Colonic mucosa (tissue), 4 donors: ENCODE results near the gene ZDHHC14. TPM values are rescaled to one million over a fixed set of nuclear protein-coding genes. Genes with fewer than 3 reads are reported as not detected.

Experiments
- DNase-seq: peaks from one replicate; pipeline ENCODE4 v3.0.0-alpha.2; 2020
- H3K27ac ChIP-seq: fragments of 200-600 bp; one replicate; pipeline ENCODE4 v1.8.0; 2021
- H3K27me3 ChIP-seq: fragments of 200-600 bp; one replicate; pipeline ENCODE4 v1.8.0; 2021
- H3K36me3 ChIP-seq: fragments of 200-600 bp; one replicate; pipeline ENCODE4 v1.8.0; 2021
- H3K4me1 ChIP-seq: fragments of 200-600 bp; one replicate; pipeline ENCODE4 v1.8.0; 2021; ENCODE audit warnings: mild to moderate bottlenecking
- H3K4me3 ChIP-seq: fragments of 200-600 bp; one replicate; pipeline ENCODE4 v1.8.0; 2021
- H3K9ac ChIP-seq, 2 donors: one replicate each; pipeline ENCODE4 v1.7.0; 2013; ENCODE audit warnings: control low read depth in 2 of 2, low read depth in 2 of 2, low read length in 2 of 2
- H3K9me3 ChIP-seq: fragments of 200-600 bp; one replicate; pipeline ENCODE4 v1.8.0; 2021
- CTCF ChIP-seq: fragments of 200-600 bp; IDR thresholded peaks from one replicate; pipeline ENCODE4 v1.8.0; 2022; ENCODE audit warnings: antibody characterized with exemption, mild to moderate bottlenecking
- intact Hi-C: fragments of 100-400 bp; cut with DNase I; formaldehyde crosslinking; loops from one replicate; pipeline ENCODE4 v1.14.1; 2022
- total RNA-seq, 2 donors: library from RNA; stranded (reverse); fragmentation: NEBNext Ultra II Directional in 1 of 2; extraction: Animal tissue kit (Norgen Biotek cat#: 25700) in 1 of 2; gene quantifications; one replicate each; pipeline ENCODE4 v1.2.1, GENCODE V29; 2021
- donor health status: healthy.
- donor health status: DM: no; HTN: no; CAD: no.
- donor health status: DM: no; HTN: no; CAD: no.

ZDHHC14 gene
- total RNA-seq, 2 donors from 2014 or later = 8.4 to 11.4 TPM

- Histone ChIP-seq H3K27me3 (no peaks in the 10 kb centered on the region), H3K9ac (no peak overlapping the region), H3K9me3 (no peaks in the 10 kb centered on the region), H3K36me3 (no peaks in the 10 kb centered on the region), H3K27ac (no peak overlapping the region), H3K4me3 (no peak overlapping the region), H3K4me1 (peaks cover 9% of the 10 kb centered on the region)
- no peak for DNase-seq
- no peak for TF ChIP-seq CTCF
- intact Hi-C loops = no loop called here
Measured at GRCh38 chr6:157610451-157610999, 229.5 kb downstream of the ZDHHC14 start.

GRCh38 chr6:157611406-157611805 lies 230.4 kb downstream of the ZDHHC14 start:
- no peak for TF ChIP-seq CTCF
- Histone ChIP-seq H3K9me3 (no peaks in the 10 kb centered on the region), H3K9ac (no peak overlapping the region), H3K4me1 (peaks cover 9% of the 10 kb centered on the region), H3K4me3 (no peak overlapping the region), H3K27me3 (no peaks in the 10 kb centered on the region), H3K27ac (no peak overlapping the region), H3K36me3 (no peaks in the 10 kb centered on the region)
- intact Hi-C loops = no loop called here
- no peak for DNase-seq

GRCh38 chr6:157613011-157613522 lies 232.1 kb downstream of the ZDHHC14 start:
- no peaks in the 10 kb centered on the region for H3K9me3 ChIP-seq
- H3K27ac ChIP-seq = peak overlapping the region; percentile 69
- no peak for DNase-seq
- no peaks in the 10 kb centered on the region for H3K27me3 ChIP-seq
- no peak overlapping the region for H3K9ac ChIP-seq
- H3K4me3 ChIP-seq = no peak overlapping the region
- H3K36me3 ChIP-seq = no peaks in the 10 kb centered on the region
- no peak for TF ChIP-seq CTCF
- intact Hi-C loops = no loop called here
- peaks cover 9% of the 10 kb centered on the region for H3K4me1 ChIP-seq

- H3K27ac ChIP-seq = peak overlapping the region; percentile 69
- TF ChIP-seq CTCF = no peak
Measured at GRCh38 chr6:157614026-157614568, 233.1 kb downstream of the ZDHHC14 start.

GRCh38 chr6:157615420-157615769 lies 234.4 kb downstream of the ZDHHC14 start:
- Histone ChIP-seq H3K27me3 (no peaks in the 10 kb centered on the region), H3K4me3 (no peak overlapping the region), H3K4me1 (peaks cover 9% of the 10 kb centered on the region), H3K9ac (peak overlapping the region in 1 of 2 donors; percentile 66), H3K27ac (peak overlapping the region; percentile 69), H3K36me3 (no peaks in the 10 kb centered on the region), H3K9me3 (no peaks in the 10 kb centered on the region)
- peak; percentile 51 for DNase-seq
- no peak for TF ChIP-seq CTCF
- intact Hi-C loops = no loop called here

More at GRCh38 chr6:157614026-157614568, 233.1 kb downstream of the ZDHHC14 start:
- Histone ChIP-seq H3K4me3 (no peak overlapping the region), H3K36me3 (no peaks in the 10 kb centered on the region), H3K4me1 (peaks cover 9% of the 10 kb centered on the region), H3K27me3 (no peaks in the 10 kb centered on the region), H3K9ac (peak overlapping the region in 1 of 2 donors; percentile 66), H3K9me3 (no peaks in the 10 kb centered on the region)
- DNase-seq = peak; percentile 55
- intact Hi-C loops = no loop called here
